ENCODE measurements around the gene SYTL4. TPM values are rescaled to one million over a fixed set of nuclear protein-coding genes. Genes with fewer than 3 reads are reported as not detected.

Gene SYTL4
- total RNA-seq, 1 experiment from 2014 or later, result 1.9 TPM

- Mint-ChIP-seq H3K4me3 (ENCODE audit: unreplicated experiment) (no peak overlapping the region), H3K4me1 (ENCODE audit: insufficient read depth, unreplicated experiment) (no peaks in the 10 kb centered on the region)
These were observed 81.1 kb downstream of the SYTL4 start for GRCh38 chrX:100650841-100651240.

GRCh38 chrX:100649550-100650356 is 82.2 kb downstream of the SYTL4 start:
- CTCF ChIA-PET, result interaction anchor here (0.5 to 3.1 kb wide), 5 partner anchors 9 to 119 kb away, joined by 3 to 9 read pairs (median 3); no protein-coding TSS in a partner anchor
- peak; percentile 60 for DNase-seq (ENCODE audit: unreplicated experiment)
- BruUV-seq (replicated peaks), result no TSS peak
- no peak overlapping the region for H3K4me3 Mint-ChIP-seq (ENCODE audit: unreplicated experiment)
- H3K27ac Mint-ChIP-seq (ENCODE audit: low read depth, unreplicated experiment), result no peak overlapping the region
- peaks cover 46% of the 10 kb centered on the region for H3K27me3 Mint-ChIP-seq (ENCODE audit: insufficient read depth, unreplicated experiment)
- POLR2A ChIA-PET, result interaction anchor here (0.6 kb wide), 1 partner anchor 187 kb away, joined by 3 read pairs; no protein-coding TSS in a partner anchor
- no peaks in the 10 kb centered on the region for H3K9me3 Mint-ChIP-seq (ENCODE audit: unreplicated experiment)
- intact Hi-C loops (cut with micrococcal nuclease), result no loop called here
- H3K4me1 Mint-ChIP-seq (ENCODE audit: insufficient read depth, unreplicated experiment), result peaks cover 4% of the 10 kb centered on the region
- TF ChIP-seq CTCF (IDR thresholded peaks at IDR 0.05; ENCODE audit: unreplicated experiment), result no peak
- H3K36me3 Mint-ChIP-seq (ENCODE audit: insufficient read depth, unreplicated experiment), result no peaks in the 10 kb centered on the region

More at GRCh38 chrX:100650841-100651240, 81.1 kb downstream of the SYTL4 start:
- no peaks in the 10 kb centered on the region for H3K36me3 Mint-ChIP-seq (ENCODE audit: insufficient read depth, unreplicated experiment)
- no peaks in the 10 kb centered on the region for H3K9me3 Mint-ChIP-seq (ENCODE audit: unreplicated experiment)
- DNase-seq (ENCODE audit: unreplicated experiment), result no peak
- H3K27ac Mint-ChIP-seq (ENCODE audit: low read depth, unreplicated experiment), result no peak overlapping the region
- CTCF ChIA-PET, result interaction anchor here (0.8 to 3.1 kb wide), 4 partner anchors 17 to 118 kb away, joined by 3 to 9 read pairs (median 4); no protein-coding TSS in a partner anchor
- TF ChIP-seq CTCF (IDR thresholded peaks at IDR 0.05; ENCODE audit: unreplicated experiment), result no peak
- peaks cover 36% of the 10 kb centered on the region for H3K27me3 Mint-ChIP-seq (ENCODE audit: insufficient read depth, unreplicated experiment)
- intact Hi-C loops (cut with micrococcal nuclease), result no loop called here
- no TSS peak for BruUV-seq (replicated peaks)
- POLR2A ChIA-PET, result no interaction called here

GRCh38 chrX:100648458-100649417 is 83.2 kb downstream of the SYTL4 start:
- no peaks in the 10 kb centered on the region for H3K36me3 Mint-ChIP-seq (ENCODE audit: insufficient read depth, unreplicated experiment)
- no peak for TF ChIP-seq CTCF (IDR thresholded peaks at IDR 0.05; ENCODE audit: unreplicated experiment)
- ChIA-PET POLR2A (no interaction called here), CTCF (interaction anchor here (0.8 to 3.1 kb wide), 4 partner anchors 10 to 120 kb away, joined by 3 to 9 read pairs (median 4); no protein-coding TSS in a partner anchor)
- no peaks in the 10 kb centered on the region for H3K9me3 Mint-ChIP-seq (ENCODE audit: unreplicated experiment)
- H3K27ac Mint-ChIP-seq (ENCODE audit: low read depth, unreplicated experiment), result no peak overlapping the region
- H3K4me3 Mint-ChIP-seq (ENCODE audit: unreplicated experiment), result no peak overlapping the region
- DNase-seq (ENCODE audit: unreplicated experiment), result no peak
- BruUV-seq (replicated peaks), result no TSS peak
- H3K27me3 Mint-ChIP-seq (ENCODE audit: insufficient read depth, unreplicated experiment), result peaks cover 54% of the 10 kb centered on the region
- intact Hi-C loops (cut with micrococcal nuclease), result no loop called here
- peaks cover 13% of the 10 kb centered on the region for H3K4me1 Mint-ChIP-seq (ENCODE audit: insufficient read depth, unreplicated experiment)

- H3K27me3 Mint-ChIP-seq (ENCODE audit: insufficient read depth, unreplicated experiment), result peaks cover 46% of the 10 kb centered on the region
- no TSS peak for BruUV-seq (replicated peaks)
- intact Hi-C loops (cut with micrococcal nuclease), result no loop called here
- ChIA-PET POLR2A (no interaction called here), CTCF (interaction anchor here (0.8 kb wide), 1 partner anchor 38 kb away, joined by 3 read pairs; no protein-coding TSS in a partner anchor)
- no peak overlapping the region for H3K4me3 Mint-ChIP-seq (ENCODE audit: unreplicated experiment)
- no peaks in the 10 kb centered on the region for H3K9me3 Mint-ChIP-seq (ENCODE audit: unreplicated experiment)
- TF ChIP-seq CTCF (IDR thresholded peaks at IDR 0.05; ENCODE audit: unreplicated experiment), result no peak
- no peaks in the 10 kb centered on the region for H3K36me3 Mint-ChIP-seq (ENCODE audit: insufficient read depth, unreplicated experiment)
- no peak overlapping the region for H3K27ac Mint-ChIP-seq (ENCODE audit: low read depth, unreplicated experiment)
- no peak for DNase-seq (ENCODE audit: unreplicated experiment)
- peaks cover 15% of the 10 kb centered on the region for H3K4me1 Mint-ChIP-seq (ENCODE audit: insufficient read depth, unreplicated experiment)
These were observed 84.2 kb downstream of the SYTL4 start for GRCh38 chrX:100647739-100648138.

All from MCF 10A (cell line).